NCI-H2196 treated with DMSO at 0.1 percent for 48 hours (cell line): Measurements from ENCODE around the gene ZNF14.
"Not testable (repeated sequence)": the region's sequence is repeated elsewhere in the genome, so short reads cannot be mapped to it uniquely, and the experiment has no call there.

Experiments
- DNase-seq: peaks from one replicate; lab custom pipeline; 2025; ENCODE audit not compliant: unreplicated experiment; lab: John Stamatoyannopoulos, UW

The ZNF14 gene

DNA sequence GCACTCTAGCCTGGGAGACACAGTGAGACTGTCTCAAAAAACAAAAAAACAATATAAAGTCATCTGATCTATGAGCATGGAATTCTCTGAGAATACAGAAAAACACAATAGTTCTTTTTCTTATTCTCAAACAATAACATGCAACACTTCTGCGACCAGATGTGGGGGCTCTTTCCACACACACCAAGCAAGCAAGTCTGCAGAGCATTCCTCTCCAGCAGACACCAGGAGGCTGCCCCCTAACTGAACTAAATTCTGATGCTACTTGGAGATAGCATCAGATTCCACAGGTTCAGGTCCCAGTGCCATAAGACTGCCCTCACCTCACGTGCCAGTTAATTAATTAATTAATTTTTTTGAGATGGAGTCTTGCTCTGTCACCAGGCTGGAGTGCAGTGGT, 36.5 kb downstream of the ZNF14 start:
- DNase-seq, result no peak

DNA sequence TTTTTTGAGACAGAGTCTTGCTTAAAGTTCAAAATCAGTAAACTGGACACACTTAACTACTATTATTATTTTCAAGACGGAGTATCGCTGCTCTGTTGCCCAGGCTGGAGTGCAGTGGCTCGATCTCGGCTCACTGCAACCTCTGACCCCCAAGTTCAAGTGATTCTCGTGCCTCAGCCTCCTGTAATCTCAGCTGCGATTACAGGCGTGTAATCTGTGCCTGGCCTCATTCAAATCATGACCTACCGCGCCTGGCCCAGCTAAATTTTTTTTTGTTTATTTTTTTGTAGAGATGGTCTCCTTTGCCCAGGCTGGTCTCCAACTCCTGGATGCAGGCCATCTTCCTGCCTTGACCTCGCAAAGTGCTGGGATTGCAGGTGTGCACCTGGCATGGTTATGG, 41.2 kb downstream of the ZNF14 start:
- DNase-seq, result no peak

DNA sequence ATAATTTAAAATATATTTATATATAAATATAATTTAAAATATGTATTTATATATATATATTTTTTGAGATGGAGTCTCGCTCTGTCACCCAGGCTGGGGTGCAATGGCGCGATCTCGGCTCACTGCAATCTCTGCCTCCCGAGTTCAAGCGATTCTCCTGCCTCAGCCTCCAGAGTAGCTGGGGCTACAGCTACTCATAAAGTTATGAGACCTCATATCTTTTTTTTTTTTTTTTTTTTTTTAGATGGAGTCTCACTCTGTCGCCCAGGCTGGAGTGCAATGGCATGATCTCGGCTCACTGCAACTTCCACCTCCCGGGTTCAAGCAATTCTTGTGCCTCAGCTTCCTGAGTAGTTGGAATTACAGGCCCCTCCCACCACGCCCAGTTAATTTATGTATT, 43.9 kb downstream of the ZNF14 start:
- DNase-seq, result not testable (repeated sequence)

DNA sequence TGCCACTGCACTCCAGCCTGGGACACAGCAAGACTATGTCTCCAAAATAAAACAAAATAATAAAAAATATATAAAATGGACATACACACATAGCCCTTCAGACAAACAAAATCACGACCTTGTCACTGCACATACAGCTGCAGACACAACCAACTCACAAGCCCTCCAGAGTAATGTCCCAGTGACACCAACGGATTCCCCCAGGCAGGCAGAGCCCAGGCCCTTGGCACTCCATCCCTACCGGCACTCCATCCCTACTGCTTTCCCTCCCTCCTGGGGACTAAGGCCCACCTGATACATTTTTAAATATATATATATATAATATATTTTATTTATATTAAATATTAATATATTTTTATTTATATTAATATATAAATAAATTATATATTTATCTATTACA, 45.8 kb downstream of the ZNF14 start:
- no peak for DNase-seq

DNA sequence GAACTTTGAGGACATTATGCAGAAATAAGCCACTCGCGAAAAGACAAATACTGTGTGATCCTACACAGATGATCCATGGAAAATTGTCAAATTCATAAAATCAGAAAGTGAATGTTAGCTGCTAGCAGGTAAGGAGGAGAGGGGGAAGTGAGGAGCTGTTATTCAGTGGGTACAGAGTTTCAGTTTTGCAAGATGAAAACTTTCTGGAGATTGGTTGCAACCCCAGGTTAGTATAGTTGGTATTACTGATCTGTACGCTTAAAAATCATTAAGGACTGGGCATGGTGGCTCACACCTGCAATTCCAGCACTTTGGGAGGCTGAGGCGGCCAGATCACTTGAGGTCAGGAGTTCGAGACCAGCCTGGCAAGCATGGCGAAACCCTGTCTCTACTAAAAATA, 46.3 kb downstream of the ZNF14 start:
- DNase-seq, result no peak

DNA sequence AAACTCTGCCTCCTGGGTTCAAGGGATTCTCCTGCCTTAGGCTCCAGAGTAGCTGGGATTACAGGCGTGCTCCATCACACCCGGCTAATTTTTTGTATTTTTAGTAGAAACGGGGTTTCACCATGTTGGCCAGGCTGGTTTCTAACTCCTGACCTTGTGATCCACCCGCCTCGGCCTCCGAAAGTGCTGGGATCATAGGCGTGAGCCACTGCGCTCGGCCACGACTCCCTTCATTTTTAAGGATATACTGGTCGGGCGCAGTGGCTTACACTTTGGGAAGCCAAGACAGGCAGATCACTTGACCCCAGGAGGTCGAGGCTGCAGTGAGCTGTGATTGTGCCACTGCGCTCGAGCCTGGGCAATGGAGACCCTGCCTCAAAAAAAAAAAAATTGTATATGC, 46.8 kb downstream of the ZNF14 start:
- DNase-seq, result not testable (repeated sequence)

DNA sequence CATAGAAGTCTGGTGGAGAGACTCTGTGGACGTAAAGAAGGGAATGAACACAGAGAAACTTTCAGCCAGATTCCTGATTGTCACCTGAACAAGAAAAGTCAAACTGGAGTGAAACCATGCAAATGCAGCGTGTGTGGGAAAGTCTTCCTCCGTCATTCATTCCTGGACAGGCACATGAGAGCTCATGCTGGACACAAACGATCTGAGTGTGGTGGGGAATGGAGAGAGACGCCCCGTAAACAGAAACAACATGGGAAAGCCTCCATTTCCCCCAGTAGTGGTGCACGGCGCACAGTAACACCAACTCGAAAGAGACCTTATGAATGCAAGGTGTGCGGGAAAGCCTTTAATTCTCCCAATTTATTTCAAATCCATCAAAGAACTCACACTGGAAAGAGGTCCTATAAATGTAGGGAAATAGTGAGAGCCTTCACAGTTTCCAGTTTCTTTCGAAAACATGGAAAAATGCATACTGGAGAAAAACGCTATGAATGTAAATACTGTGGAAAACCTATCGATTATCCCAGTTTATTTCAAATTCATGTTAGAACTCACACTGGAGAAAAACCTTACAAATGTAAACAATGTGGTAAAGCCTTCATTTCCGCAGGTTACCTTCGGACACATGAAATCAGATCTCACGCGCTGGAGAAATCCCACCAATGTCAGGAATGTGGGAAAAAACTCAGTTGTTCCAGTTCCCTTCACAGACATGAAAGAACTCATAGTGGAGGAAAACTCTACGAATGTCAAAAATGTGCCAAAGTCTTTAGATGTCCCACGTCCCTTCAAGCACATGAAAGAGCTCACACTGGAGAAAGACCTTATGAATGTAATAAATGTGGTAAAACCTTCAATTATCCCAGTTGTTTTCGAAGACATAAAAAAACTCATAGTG, 53.5 kb downstream of the ZNF14 start:
- DNase-seq, result no peak

DNA sequence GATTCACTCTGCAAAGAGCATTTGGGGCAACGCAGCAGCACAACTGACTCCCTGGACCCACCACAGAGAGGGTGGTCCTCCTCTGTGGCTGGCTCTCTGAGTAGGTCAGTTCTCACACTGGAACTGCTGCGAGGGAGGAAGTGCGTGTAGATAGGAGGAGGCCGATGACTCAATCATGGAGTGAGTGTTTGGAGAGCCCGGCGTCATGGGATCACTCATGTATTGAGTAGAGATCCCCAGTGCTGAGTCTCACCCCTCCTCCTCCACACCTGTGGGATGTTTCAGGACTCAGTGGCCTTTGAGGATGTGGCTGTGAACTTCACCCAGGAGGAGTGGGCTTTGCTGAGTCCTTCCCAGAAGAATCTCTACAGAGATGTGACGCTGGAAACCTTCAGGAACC, 55.3 kb downstream of the ZNF14 start:
- DNase-seq, result no peak

DNA sequence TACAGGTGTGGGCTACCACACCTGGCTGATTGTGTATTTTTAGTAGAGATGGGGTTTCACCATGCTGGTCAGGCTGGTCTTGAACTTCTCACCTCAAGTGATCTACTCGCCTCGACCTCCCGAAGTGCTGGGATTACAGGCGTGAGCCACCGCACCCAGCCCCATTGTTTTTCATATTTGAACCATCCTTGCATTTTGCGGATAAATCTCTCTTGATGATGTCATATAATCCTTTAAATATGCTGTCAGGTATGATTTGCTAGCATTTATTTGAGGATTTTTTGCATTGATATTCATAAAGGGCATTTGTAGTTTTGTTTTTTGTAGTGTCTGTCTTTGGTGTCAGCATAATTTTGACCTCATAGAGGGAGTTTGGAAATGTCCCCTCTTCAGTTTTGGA, 58.6 kb downstream of the ZNF14 start:
- no peak for DNase-seq

DNA sequence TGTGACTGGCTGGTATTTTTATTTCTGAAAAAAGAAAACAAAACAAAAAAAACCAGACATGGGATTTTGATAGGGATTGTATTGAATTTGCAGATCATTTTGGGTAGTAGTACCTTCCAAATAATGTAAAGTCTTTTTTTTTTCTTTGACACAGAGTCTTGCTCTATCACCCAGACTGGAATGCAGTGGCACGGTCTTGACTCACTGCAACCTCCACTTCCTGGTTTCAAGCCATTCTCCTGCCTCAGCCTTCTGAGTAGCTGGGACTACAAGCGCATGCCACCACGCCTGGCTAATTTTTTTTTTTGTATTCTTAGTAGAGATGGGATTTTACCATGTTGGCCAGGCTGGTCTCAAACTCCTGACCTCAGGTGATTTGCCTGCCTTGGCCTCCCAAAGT, 60.1 kb downstream of the ZNF14 start:
- no peak for DNase-seq

DNA sequence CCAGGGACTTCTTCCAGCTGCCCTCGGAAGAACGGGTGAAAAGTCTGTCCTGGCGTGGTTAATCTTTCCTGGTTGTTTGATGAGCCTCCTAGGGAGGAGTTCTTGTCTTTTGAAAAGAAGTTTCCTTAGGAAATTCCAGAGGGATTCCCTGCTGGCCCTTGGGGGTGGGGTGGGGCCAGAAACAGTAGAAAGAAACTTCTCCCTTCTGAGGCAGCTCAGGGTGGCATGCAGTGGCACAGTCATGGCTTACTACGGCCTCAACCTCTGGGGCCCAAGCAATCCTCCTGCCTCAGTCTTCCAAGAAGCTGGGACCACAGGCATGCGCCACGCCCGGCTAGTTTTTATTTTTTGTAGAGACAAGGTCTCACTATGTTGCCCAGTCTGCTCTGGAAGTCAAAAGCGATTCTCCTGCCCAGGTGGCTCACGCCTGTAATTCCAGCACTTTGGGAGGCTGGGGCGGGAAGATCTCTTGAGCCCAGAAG, 62.8 kb downstream of the ZNF14 start:
- DNase-seq, result no peak

DNA sequence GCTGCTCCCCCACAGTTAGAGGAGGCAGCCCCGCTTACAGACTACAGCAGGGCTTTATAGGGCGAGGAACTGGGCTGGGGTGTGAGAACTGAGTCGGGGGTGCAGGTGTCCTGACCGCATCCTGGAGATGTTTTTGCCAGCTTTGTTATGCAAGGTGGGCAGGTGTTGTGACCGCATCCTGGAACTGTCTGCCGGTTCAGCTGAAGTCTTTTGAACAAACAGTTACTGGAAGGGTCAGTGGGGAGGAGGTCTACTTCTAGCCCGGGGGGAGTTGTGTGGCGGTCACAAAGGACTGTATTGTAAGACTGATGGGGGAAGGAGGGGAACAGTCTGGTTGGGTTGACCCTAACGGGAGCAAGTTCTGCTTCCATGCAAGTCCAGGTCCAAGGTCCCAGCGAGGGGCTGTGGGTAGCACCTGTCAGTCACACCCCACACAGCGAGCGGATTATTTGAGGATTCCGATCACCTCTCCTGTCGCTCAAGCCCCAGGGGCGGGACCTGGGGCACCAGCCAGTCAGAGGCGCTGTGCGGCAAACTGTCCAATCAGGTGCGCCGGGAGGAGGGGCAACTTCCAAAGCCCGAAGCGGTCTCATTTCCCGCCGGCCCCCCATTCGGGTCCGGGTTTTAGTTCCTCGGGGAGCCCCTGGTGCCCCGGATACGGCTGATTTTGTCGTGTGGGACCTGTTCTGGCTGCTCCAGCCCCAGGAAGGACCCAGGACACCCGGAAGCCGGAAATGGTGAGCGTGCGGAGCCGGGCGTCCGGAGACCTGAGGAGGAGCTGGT, 64.5 kb downstream of the ZNF14 start, which contains the start of gene ZNF101:
TSS of gene ZNF101 (plus strand) at position 610 of the 783 bp plus-strand sequence. CDS start at position 735, 125 bp downstream.
- DNase-seq, result peak; percentile 67

DNA sequence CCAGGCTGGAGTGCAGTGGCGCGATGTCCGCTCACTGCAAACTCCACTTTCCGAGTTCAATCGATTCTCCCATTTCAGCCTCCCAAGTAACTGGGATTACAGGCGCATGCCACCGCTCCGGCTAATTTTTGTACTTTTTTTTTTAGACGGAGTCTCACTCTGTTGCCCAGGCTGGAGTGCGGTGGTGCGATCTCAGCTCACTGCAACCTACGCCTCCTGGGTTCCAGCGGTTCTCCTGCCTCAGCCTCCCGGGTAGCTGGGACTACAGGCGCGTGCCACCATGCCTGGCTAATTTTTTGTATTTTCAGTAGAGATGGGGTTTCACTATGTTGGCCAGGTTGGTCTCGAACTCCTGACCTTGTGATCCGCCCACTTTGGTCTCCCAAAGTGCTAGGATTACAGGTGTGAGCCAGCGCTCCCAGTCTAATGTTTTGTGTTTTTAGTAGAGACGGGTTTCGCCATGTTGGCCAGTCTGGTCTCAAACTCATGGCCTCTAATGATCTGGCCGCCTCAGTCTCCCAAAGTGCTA, 67.4 kb downstream of the ZNF14 start:
- DNase-seq, result not testable (repeated sequence)

DNA sequence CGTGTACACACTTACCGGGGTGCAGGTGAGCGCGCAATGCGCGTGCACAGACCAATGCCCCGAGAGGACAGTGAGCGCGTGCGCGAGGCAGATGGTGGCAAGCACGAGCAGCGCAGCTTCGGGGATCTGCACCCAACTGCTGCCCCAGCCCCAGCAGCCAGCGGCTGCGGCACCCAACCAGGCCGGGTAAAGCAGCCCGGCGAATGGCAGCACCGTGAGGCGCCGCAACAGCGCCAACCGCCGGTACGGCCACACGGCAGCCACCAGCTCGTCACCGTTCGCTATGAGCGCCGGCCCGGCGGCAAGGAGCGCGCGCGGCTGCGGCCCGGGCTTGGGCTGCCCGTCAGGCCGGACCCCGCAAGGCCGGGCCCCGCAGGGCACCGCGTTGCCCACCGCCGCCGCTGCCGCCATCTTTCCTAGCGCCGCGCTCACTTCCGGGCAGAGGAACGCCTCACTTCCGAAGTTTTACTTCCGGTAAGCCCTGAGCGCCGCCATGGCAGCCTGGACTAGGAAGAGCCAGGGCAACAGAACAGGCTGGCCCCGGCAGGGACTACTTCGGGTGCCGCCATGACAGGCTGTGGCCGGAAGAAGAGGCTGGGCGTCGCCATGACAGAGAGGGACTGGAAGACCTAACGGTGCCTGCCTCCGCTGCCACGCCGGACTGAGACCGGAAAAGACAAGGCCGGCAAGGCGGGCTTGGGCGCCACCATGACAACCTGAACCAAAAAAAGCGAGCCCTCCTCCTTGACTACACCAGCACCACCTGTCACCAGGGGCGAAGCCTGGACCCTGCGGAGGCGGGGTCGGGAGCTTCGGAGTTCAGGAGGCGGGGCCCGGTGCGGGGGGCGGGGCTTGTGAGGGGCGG, 69.4 kb downstream of the ZNF14 start, which contains the start of gene ATP13A1:
TSS of gene ATP13A1 (minus strand) at position 421 of the 865 bp plus-strand sequence. CDS start at position 411, 10 bp downstream.
- peak; percentile 98 for DNase-seq

DNA sequence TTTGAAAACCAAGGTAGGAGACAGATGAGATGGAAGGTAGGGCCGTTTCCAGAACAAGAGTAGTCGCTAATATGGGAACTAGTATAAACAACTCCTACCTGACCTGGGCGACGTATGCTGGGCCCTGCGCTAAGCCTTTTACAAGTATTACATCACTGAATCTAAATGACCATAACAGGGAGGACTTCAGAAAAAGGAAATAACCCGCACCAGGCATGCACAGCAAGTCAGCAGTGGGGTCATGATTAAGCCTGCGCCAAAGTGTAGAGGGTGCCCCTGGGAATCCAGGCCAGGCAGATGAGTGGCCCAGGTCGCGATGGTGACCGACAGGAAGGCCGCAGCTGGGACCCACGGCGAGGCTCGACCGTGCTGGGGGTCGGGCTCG, 70.0 kb downstream of the ZNF14 start:
- DNase-seq, result no peak

DNA sequence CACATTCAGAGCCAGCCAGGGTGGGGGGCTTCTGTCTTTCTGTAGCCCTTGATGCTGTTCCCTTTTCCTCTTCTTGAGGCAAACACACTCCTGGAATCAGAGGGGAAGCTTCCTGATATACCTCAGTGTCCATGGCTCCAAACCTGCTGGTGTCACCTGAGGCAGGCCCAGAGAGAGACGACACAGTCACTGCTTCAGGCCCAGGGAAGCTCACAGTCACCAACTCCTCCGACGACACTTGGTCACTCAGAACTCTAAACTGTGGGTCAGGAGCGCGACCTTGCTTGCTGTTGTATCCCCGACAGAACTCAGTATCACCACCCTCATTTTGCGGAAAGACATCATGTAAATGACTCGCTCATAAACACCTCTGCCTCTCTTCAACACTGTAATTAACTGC, 70.6 kb downstream of the ZNF14 start:
- DNase-seq, result no peak

DNA sequence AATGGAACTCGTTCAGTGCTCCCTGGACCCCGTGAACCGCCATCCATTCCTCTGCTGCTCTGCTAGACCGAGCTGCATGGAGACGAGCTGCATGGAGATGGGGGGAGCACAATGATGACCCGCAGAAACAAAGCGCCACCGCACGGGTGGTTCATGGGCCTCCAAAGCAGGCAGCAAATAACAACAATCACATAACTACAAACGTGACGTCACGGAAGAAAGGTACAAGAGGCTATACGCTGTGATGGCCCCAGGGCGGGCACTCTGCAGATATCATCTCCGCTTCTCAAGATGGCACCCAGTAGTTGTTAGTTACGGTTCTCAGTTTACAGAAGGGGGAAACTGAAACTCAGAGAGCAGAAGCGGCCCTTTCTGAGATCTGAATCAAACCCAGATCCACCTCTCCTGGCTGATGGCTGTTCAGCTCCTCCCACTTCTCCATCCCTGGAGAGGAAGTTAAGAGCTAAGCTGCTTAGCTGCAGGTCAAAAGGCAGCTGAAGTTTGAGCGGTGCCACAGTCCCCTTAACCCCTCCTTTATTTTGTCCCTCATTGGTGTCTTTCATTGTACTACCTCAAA, 71.1 kb downstream of the ZNF14 start:
- DNase-seq, result no peak

DNA sequence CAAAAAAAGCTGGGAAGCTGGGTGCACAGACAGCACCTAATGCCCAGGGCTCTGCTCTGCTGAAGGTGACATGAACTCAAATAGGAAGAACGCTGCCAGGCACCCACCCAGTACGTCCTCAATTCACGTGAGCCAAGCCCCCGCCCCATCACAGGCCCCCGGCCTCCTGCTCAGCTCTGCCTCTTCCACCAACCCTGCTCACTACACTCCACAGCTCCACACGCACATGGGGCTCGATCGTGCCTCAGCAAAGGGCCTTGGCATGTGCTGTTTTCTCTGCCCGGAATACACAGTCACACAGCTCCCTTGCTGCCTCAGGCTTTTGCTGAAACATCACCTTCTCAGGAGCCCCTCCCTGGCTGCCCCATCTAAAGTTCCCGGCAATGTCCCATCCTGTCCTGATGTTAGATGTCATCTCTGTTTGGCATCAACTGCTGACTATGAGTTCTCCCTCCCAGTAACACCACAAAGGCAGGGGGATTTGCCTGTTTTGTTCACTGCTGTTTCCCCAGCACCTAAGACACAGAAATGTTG, 71.7 kb downstream of the ZNF14 start:
- no peak for DNase-seq
